ENCODE results near the gene OR5K1. TPM values are rescaled to one million over a fixed set of nuclear protein-coding genes. Genes with fewer than 3 reads are reported as not detected.

The OR5K1 gene
- polyA plus RNA-seq (ENCODE audit: insufficient read length in 12 of 12): not detected
- long read RNA-seq, donor 1: 0 reads
- long read RNA-seq, donor 2: 0 reads
- long read RNA-seq, donor 3: 0 reads
- long read RNA-seq, donor 4: 0 reads
- long read RNA-seq, donor 5: 0 reads
- long read RNA-seq, donor 6: 0 reads
- long read RNA-seq, donor 7: 0 reads
- long read RNA-seq, donor 8: 0 reads
- long read RNA-seq, donor 9: 0 reads
- long read RNA-seq, donor 10: 0 reads
- long read RNA-seq, donor 11: 0 reads

DNA sequence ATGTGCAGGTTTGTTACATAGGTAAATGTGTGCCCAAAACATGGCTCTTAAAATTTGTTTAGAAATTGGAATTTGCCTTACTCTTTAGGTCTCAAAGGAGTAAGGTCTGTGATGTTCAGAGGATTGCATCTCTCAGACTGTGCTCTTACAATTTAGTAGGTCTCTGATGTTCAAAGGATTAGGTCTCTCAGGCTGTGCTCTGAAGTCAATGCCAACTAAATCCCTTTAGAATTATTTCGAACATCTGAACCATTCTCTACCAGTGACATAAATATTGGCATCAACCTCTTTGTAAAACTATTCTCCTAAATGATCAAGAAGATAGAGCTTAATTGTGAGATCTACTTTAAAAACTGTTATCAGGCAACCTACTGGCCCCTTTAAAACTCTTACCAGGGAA is at the start of gene OR5K1:
Gene OR5K1 (plus strand): TSS at position 301 of the 400 bp plus-strand sequence. CDS start 6,376 bp downstream, outside the sequence.
- DNase-seq: no peak

DNA sequence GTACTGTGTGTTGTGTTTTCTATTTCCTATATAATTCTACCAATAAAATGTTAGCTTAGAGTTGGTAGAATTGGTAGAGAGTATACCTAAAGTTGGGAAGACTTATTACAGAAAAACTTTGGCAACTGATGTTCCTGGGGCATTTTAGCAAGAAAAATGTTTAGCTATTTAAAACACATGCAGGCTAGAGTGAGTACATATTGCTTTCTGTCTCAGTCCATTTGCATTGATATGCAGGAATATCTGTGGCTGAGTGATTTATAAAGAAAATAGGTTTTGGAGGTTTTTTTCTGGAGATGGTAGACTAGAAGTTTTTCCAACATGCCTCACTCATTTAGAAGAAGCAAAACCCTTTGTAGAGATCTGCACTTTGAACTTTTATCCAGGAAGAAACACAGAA is 30.4 kb upstream of the OR5K1 start:
- no peak for DNase-seq

GRCh38 chr3:98433764-98434163 is 29.2 kb upstream of the OR5K1 start:
- no peak for DNase-seq

DNA sequence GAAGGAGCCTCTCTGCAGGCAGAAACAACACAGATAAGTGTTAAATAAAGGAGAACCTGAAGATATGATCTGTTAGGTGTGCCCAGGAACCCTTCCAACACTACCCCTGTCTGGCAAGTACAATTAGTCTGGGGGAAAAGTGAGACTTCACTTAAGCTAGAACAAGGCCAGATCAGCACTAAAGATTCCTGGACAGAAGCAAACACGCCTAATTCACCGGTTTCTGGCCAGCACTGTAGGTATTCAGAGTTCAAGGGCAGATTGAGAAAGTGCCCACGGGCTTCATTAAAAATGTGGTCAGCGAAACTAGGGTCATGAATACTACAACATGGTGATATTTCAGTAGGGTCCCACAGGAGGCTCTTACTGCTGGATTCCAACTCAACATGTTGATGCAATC is 28.6 kb upstream of the OR5K1 start:
- no peak for DNase-seq

DNA sequence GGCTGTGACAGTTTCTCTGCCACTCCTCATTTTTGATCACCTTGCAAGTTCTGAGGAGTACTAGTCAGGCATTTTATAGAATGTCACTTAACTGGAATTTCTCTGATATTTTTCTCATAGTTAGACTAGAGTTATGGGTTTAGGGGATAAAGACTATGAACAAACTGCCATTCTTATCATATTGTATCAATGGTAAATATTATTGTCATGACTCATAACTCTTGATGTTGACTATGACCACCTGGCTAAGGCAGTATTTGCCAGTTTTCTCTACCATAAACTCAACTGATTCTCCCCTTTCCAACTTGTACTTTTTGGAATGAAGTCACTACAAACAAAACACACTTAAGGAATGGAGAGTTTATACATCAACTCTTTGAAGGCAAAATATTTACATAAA is 22.7 kb upstream of the OR5K1 start:
- DNase-seq: no peak

- DNase-seq: no peak
Observed at GRCh38 chr3:98445949-98446406, 17.0 kb upstream of the OR5K1 start.

DNA sequence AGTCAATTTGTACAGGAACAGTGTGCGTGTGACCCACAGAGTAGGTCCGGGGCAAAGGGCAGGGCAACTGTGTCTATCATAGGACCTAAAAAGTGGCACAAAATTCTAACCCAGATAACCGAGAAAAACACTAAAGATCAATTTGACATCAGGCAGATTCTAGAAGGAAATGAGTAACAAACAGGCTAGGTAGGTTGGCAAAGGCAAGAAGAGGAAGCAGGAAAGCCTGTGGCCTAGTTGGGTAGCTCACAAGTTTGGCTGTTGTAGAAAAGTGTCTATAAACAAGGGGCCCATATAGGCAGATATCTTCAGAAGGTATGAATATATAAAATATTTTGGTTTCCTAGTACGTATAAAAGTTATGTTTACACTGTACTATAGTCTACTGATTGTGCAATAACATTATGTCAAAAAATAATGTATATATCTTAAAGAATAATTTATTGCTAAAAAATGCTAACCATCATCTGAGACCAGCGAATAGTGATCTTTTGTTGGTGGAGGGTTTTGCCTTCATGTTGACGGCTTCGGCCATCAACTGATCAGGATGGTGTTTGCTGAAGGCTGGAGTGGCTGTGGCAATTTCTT is 13.3 kb upstream of the OR5K1 start:
- DNase-seq: no peak

DNA sequence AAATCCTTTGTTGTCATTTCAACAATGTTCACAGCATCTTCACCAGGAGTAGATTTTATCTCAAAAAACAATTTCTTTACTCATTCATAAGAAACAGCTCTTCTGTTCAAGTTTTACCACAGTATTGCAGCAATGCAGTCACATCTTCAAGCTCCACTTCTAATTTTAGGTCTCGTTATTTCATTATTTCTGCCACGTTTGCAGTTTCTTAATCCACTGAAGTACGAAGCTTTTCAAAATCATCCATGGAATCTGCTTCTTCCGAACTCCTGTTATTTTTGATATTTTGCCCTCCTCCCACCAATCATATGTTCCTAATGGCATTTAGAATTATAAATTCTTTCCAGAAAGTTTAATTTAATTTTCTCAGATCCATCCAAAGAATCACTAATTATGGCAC is 12.6 kb upstream of the OR5K1 start:
- DNase-seq: no peak

DNA sequence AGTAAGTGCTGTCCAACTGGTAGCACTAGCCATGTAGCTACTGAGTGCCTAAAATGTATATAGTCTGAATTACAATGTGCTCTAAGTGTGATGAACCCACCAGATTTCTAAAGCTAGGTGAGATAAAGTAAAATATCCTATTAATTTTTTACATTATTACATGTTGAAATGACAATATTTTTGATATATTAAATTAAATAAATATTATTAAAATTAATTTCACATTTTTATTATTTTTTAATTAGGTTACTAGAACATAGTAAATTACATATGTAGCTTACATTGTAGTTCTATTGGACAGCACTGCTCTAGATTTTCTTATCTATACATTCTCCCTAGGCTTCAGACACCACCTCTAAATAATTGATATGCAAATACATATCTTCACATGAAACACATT is 9.2 kb upstream of the OR5K1 start:
- DNase-seq: no peak

- DNase-seq: no peak
Observed at GRCh38 chr3:98454929-98455328, 8.1 kb upstream of the OR5K1 start.

GRCh38 chr3:98457543-98457942 is 5.5 kb upstream of the OR5K1 start:
- DNase-seq: no peak

GRCh38 chr3:98460220-98460619 is 2.8 kb upstream of the OR5K1 start:
- no peak for DNase-seq

GRCh38 chr3:98482717-98483482 is 19.9 kb downstream of the OR5K1 start:
- no peak for DNase-seq

GRCh38 chr3:98483626-98484025 is 20.6 kb downstream of the OR5K1 start:
- no peak for DNase-seq

DNA sequence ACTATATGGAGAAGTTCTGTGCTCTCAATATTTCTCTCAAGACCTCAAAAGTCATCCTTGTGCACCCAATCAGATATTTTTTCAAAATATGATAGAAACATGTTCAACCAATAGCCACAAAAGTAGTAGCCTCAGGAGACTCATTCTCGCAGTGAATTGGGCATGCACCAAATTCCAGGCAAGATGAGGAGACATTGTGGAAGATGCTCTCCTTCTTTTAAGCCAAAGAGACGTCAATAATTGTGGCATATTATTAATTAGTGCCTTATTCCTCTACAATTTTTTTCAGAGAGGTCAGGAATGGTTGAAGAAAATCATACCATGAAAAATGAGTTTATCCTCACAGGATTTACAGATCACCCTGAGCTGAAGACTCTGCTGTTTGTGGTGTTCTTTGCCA is 34.4 kb downstream of the OR5K1 start, which contains the start of gene OR5K2:
Gene OR5K2 (plus strand): TSS at position 301 of the 400 bp plus-strand sequence. CDS start 0 bp downstream, at position 301.
- DNase-seq: no peak

DNA sequence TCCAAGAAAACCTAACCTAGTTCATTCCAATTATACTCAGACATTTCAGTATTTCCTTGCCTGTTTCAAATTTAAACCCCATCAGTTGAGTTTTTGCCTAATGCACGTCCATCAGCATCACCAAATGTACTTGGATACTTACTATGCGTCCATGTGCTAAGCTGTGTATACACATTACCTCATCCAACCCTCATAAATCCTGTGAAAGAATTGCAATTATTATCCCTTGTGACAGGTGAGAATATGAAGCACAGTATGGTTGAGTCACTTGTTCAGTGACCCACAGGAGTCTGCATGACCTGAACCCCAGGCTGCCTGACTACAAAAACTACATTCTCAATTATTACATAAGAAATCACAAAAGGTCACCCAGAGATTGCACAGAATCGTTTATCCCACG is 37.0 kb downstream of the OR5K1 start:
- DNase-seq: no peak

DNA sequence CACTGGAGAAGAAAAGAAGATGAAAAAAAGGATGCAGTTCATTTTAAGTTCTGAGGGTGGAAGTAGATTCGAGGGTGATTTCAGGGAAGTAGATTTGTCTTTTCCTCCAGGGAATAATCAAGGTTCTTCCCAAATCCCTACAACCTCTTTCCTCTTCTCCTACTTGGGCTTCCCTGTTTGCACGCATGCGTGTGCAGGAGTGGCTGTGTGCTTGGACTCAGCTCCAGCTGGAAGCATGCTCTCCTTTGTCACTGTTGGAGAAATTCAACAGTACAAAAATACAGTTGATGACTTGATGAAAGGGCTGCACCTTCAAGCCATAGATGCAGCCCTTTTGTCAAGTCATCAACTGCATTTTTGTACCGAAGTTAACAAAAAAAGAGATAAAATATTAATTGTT is 38.3 kb downstream of the OR5K1 start:
- no peak for DNase-seq

DNA sequence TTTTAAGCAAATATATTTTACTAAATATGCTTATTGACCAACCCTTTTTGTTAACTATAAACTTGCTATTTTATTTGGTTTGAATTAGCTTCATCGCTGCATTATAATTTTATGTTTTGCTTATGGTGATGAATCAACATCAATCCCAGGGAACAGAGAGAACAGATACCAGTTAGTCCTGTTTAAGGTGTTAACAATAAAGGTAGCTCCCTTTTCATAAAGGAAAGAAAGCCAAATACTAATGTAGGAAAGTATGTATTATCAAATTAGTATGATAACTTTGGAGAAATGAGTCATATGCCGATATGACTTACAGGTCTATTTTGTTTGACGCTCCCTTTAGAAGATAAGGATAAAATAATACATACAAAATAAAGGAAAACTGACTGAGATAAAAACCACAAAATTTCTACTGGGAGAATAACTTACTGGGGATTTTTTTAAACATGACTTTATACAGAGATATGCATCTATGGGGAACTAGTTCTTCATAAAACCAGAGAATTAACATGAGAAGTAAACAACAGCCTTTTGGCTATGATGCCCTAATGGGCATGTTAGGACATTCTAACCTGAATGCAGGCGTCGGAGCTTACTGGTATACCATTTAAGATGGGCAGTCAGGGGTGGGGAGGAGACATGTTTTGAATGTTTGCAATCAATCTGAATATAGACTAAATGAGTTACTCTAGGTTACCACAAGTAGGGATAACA is 39.0 kb downstream of the OR5K1 start:
- DNase-seq: no peak

DNA sequence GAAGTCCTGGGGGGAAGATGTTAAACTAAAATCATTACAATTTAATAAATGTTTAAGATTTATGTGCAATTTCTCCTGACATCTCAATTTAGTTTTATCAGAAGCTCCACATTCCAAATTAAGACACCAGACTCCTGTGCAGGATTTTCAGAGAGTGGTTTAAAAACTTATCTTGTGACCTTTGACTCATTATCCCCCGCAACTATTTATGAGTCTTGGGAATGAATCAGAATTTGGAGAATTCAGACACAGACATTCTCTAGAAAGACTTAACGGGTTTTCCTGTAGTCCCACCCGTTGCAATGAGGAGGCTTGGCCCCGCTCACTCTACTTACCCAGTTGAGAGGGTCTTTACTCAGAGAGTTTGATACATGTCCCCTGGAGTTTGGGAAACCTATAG is 41.5 kb downstream of the OR5K1 start:
- no peak for DNase-seq

DNA sequence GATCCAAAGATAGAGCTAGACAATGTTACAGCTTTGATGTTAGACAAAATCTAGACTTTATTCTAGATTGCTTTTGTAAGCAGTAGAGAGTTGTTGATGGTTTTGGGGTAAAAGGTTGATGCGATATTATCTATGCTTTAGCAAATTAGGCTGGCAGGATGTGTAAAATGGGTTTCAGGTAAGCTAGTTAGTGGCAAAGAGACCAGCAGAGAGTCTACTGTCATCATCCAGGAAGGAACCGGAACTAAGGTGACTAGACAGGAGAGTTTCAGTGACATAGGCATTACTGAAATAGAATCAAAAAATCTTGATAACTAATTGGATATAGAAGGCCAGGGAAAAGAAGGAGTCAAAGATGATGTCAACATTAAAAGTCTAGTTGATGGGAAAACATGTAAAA is 45.6 kb downstream of the OR5K1 start:
- no peak for DNase-seq

- DNase-seq: no peak
Observed at GRCh38 chr3:98512576-98512975, 49.6 kb downstream of the OR5K1 start.

DNA sequence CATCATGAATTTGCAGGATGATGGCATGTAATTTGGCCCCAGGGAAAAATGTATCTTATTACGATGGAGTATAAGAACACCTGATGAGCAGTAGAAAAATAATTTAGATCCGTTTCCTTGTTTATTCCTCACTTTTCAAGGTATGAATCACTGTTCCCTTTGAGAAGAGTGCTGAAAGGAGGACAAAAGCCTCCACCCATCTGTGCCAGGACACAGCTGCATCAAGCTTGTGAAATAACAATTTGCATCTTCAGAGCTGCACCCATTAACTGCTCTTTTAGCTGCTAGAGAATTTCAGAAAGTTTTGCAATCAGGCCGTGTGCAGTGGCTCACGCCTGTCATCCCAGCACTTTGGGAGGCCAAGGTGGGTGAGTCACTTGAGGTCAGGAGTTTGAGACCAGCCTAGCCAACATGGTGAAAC is 50.1 kb downstream of the OR5K1 start:
- no peak for DNase-seq
